Measurements from ENCODE around the gene IFITM1. TPM values are rescaled to one million over a fixed set of nuclear protein-coding genes. Genes with fewer than 3 reads are reported as not detected.
"Not testable (repeated sequence)": the region's sequence is repeated elsewhere in the genome, so short reads cannot be mapped to it uniquely, and the experiment has no call there.

IFITM1 gene
- total and polyA plus RNA-seq, 2 donors (not counting 1 experiment from before 2014, with no cell fraction given): 21.1 to 93.0 TPM

DNA sequence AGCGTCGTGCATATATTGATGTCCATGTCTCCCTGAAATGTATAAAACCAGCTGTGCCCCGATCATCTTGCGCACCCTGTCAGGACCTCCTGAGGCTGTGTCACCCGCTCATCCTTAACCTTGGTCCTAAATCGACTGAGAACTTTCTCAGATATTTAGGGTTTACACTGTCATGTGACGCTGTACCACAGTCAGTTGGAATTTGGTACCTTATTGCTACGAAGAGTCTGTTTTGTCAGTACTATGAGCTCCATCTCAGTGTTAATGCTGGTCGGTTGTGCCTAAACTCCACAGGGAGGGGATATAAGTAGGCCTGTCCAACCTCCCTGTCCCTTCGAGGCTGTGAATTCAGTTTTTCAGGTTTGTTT, 8.0 kb upstream of the IFITM1 start:
- Histone ChIP-seq H4K20me1 (ENCODE audit: control insufficient read depth, extremely low read depth, insufficient read depth, low read length) (no peaks in the 10 kb centered on the region), H3K4me3 (replicated peaks in 1 of 4; ENCODE audit: control extremely low read depth in 1 of 4, insufficient read depth in 1 of 4, low read depth in 3 of 4, low read length in 4 of 4) (no peak overlapping the region), H3K9me3 (ENCODE audit: control insufficient read depth, insufficient read depth, low read depth, low read length) (no peaks in the 10 kb centered on the region), H3K36me3 (ENCODE audit: control insufficient read depth, insufficient read depth, low read length) (no peaks in the 10 kb centered on the region), H3K4me2 (ENCODE audit: extremely low read depth, insufficient read depth, low read length) (no peak overlapping the region), H3K9ac (ENCODE audit: insufficient read depth, low read length) (no peak overlapping the region), H3K4me1 (ENCODE audit: control insufficient read depth, extremely low read depth, insufficient read depth, low read length) (no peaks in the 10 kb centered on the region), H3K27me3 (ENCODE audit: control insufficient read depth, insufficient read depth, low read length) (no peaks in the 10 kb centered on the region), H2AFZ (ENCODE audit: low read length) (no peak overlapping the region), H3K79me2 (ENCODE audit: control insufficient read depth, insufficient read depth, low read length) (peaks cover 19% of the 10 kb centered on the region), H3K27ac (ENCODE audit: insufficient read depth, low read length) (no peak overlapping the region)
- no peak for DNase-seq (ENCODE audit: low read depth in 2 of 2)
- TF ChIP-seq, protein P1, sequence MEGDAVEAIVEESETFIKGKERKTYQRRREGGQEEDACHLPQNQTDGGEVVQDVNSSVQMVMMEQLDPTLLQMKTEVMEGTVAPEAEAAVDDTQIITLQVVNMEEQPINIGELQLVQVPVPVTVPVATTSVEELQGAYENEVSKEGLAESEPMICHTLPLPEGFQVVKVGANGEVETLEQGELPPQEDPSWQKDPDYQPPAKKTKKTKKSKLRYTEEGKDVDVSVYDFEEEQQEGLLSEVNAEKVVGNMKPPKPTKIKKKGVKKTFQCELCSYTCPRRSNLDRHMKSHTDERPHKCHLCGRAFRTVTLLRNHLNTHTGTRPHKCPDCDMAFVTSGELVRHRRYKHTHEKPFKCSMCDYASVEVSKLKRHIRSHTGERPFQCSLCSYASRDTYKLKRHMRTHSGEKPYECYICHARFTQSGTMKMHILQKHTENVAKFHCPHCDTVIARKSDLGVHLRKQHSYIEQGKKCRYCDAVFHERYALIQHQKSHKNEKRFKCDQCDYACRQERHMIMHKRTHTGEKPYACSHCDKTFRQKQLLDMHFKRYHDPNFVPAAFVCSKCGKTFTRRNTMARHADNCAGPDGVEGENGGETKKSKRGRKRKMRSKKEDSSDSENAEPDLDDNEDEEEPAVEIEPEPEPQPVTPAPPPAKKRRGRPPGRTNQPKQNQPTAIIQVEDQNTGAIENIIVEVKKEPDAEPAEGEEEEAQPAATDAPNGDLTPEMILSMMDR (conservative IDR thresholded peaks at IDR 0.05 in 1 of 2, IDR thresholded peaks at IDR 0.05 in 1 of 2; ENCODE audit: low read depth in 1 of 2, low read length in 2 of 2): no peak
- TF ChIP-seq EZH2 (IDR thresholded peaks at IDR 0.05; ENCODE audit: low read length, missing control alignments): no peak

DNA sequence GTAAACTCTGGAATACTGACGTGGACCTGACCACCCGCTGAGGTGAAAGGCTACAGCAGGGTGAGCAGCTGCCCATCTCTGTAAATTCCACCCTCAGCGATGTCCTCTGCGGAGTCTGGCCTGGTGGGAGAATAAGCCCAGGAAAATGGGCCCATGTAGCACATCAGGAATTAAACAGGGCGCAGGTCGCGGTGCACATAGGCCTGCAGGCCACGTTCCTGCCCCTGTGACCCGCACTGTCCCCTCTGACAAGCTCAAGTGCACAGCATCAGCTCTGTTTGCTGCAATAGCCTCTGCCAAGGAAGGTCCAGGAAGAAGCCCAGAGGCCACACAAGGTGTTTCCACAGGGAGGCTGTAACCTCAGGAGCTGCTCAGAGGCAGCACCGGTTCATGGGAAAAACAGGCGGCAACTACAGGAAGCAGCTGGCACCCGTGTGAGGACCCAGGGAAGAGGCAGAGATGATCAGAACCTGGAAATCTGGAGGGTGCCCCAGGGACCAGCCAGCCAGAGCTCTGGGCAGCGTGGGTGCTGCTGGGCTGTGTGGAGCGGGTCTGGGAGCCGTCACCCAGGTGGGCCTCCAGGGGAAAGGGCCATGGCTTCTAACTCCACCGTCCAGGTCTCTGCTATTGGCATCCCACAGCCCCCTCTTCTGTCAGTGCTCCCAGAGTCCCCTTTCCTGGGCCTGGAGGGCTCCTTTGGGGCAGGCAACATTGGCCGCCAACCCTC, 7.0 kb upstream of the IFITM1 start:
- H2AFZ ChIP-seq (ENCODE audit: low read length): no peak overlapping the region
- TF ChIP-seq EZH2 (IDR thresholded peaks at IDR 0.05; ENCODE audit: low read length, missing control alignments): no peak
- no peak overlapping the region for H3K4me2 ChIP-seq (ENCODE audit: extremely low read depth, insufficient read depth, low read length)
- H3K9me3 ChIP-seq (ENCODE audit: control insufficient read depth, insufficient read depth, low read depth, low read length): no peaks in the 10 kb centered on the region
- H3K27ac ChIP-seq (ENCODE audit: insufficient read depth, low read length): no peak overlapping the region
- H3K9ac ChIP-seq (ENCODE audit: insufficient read depth, low read length): no peak overlapping the region
- no peaks in the 10 kb centered on the region for H3K27me3 ChIP-seq (ENCODE audit: control insufficient read depth, insufficient read depth, low read length)
- peaks cover 19% of the 10 kb centered on the region for H3K79me2 ChIP-seq (ENCODE audit: control insufficient read depth, insufficient read depth, low read length)
- H3K36me3 ChIP-seq (ENCODE audit: control insufficient read depth, insufficient read depth, low read length): no peaks in the 10 kb centered on the region
- DNase-seq (ENCODE audit: low read depth in 2 of 2): no peak
- H3K4me1 ChIP-seq (ENCODE audit: control insufficient read depth, extremely low read depth, insufficient read depth, low read length): no peaks in the 10 kb centered on the region
- H3K4me3 ChIP-seq (replicated peaks in 1 of 4; ENCODE audit: control extremely low read depth in 1 of 4, insufficient read depth in 1 of 4, low read depth in 3 of 4, low read length in 4 of 4): no peak overlapping the region
- H4K20me1 ChIP-seq (ENCODE audit: control insufficient read depth, extremely low read depth, insufficient read depth, low read length): no peaks in the 10 kb centered on the region

DNA sequence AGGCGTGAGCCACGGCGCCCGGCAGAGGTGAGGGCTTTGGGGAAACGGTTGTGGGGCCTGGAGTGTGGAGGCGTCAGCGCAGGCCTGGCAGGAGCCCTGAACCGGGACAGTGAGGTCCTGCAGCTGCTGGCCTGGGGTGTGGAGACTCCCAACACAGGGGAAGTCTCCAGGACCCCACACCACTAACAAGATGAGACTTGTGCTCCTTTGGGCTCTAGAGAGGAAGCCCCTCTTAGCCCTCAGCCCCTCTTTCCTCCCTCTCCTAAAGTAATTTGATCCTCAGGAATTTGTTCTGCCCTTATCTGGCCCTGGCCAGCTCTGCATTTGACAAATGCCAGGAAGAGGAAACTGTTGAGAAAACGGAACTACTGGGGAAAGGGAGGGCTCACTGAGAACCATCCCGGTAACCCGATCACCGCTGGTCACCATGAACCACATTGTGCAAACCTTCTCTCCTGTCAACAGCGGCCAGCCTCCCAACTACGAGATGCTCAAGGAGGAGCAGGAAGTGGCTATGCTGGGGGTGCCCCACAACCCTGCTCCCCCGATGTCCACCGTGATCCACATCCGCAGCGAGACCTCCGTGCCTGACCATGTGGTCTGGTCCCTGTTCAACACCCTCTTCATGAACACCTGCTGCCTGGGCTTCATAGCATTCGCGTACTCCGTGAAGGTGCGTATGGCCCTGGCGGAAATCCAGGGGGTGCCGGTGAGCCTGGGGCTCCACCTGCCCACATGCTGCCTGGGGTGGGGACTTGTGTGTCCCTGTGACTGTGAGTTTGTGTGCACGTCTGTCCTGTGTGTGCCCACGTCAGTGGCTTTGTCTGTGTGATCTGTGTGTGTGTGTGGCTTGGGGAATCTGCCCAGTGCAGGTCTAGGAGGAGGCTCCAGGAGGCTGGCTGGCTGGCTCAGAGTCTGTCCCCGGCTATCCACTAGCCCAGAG, 5.8 kb upstream of the IFITM1 start, which contains the start of gene IFITM2:
Gene IFITM2, plus strand, starts transcription at position 51 of the 943 bp plus-strand sequence. Its CDS starts 377 bp downstream, at position 428.
- Histone ChIP-seq H3K27ac (ENCODE audit: insufficient read depth, low read length) (peak within 1 kb of the TSS; percentile 86), H3K79me2 (ENCODE audit: control insufficient read depth, insufficient read depth, low read length) (peaks cover 19% of the 10 kb centered on the region), H3K4me2 (ENCODE audit: extremely low read depth, insufficient read depth, low read length) (peak within 1 kb of the TSS; percentile 71), H2AFZ (ENCODE audit: low read length) (peak within 1 kb of the TSS; percentile 41), H3K4me3 (replicated peaks in 1 of 4; ENCODE audit: control extremely low read depth in 1 of 4, insufficient read depth in 1 of 4, low read depth in 3 of 4, low read length in 4 of 4) (peak within 1 kb of the TSS; percentile 55 to 80 (median 72)), H3K9ac (ENCODE audit: insufficient read depth, low read length) (peak within 1 kb of the TSS; percentile 65)
- not testable (repeated sequence) for H4K20me1 ChIP-seq (ENCODE audit: control insufficient read depth, extremely low read depth, insufficient read depth, low read length); H3K9me3 ChIP-seq (ENCODE audit: control insufficient read depth, insufficient read depth, low read depth, low read length); H3K36me3 ChIP-seq (ENCODE audit: control insufficient read depth, insufficient read depth, low read length); H3K27me3 ChIP-seq (ENCODE audit: control insufficient read depth, insufficient read depth, low read length); H3K4me1 ChIP-seq (ENCODE audit: control insufficient read depth, extremely low read depth, insufficient read depth, low read length)
- DNase-seq (ENCODE audit: low read depth in 2 of 2): peak; percentile 78 to 94
- TF ChIP-seq, protein P1 (conservative IDR thresholded peaks at IDR 0.05 in 1 of 2, IDR thresholded peaks at IDR 0.05 in 1 of 2; ENCODE audit: low read depth in 1 of 2, low read length in 2 of 2): peak in 1 of 2 donors; percentile 5

DNA sequence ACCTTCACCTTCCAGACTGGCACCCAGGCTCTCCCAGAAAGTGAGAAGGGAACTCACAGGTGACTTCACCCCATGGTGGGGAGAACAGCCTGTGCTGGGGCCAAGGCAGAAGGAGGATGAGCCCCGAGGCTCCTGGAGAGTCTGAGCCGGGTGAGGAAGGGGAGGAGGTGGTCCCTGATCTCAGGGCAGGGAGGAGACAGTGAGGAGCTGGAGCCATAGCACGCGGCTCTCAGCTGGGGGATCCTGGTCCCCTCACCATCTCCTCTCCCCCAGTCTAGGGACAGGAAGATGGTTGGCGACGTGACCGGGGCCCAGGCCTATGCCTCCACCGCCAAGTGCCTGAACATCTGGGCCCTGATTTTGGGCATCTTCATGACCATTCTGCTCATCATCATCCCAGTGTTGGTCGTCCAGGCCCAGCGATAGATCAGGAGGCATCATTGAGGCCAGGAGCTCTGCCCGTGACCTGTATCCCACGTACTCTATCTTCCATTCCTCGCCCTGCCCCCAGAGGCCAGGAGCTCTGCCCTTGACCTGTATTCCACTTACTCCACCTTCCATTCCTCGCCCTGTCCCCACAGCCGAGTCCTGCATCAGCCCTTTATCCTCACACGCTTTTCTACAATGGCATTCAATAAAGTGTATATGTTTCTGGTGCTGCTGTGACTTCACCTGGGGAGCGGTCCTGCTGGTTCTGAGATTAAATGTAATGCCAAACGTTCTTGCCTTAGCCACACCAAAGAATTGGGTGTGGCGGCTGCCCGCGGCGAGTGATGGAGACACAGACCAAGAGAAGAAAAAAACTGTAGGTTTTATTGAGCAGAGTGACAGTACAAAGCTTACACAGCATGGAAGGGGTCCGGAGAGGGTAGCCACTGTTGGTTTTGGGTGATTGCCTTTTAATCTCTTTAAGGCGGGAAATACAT, 4.8 kb upstream of the IFITM1 start:
- Histone ChIP-seq H3K4me3 (replicated peaks in 1 of 4; ENCODE audit: control extremely low read depth in 1 of 4, insufficient read depth in 1 of 4, low read depth in 3 of 4, low read length in 4 of 4) (peak overlapping the region; percentile 27 to 72 (median 60)), H3K79me2 (ENCODE audit: control insufficient read depth, insufficient read depth, low read length) (peaks cover 19% of the 10 kb centered on the region), H3K9ac (ENCODE audit: insufficient read depth, low read length) (peak overlapping the region; percentile 51), H3K4me1 (ENCODE audit: control insufficient read depth, extremely low read depth, insufficient read depth, low read length) (peaks cover 10% of the 10 kb centered on the region), H3K4me2 (ENCODE audit: extremely low read depth, insufficient read depth, low read length) (peak overlapping the region; percentile 92), H3K27ac (ENCODE audit: insufficient read depth, low read length) (peak overlapping the region; percentile 33)
- DNase-seq (ENCODE audit: low read depth in 2 of 2); H2AFZ ChIP-seq (ENCODE audit: low read length); H3K9me3 ChIP-seq (ENCODE audit: control insufficient read depth, insufficient read depth, low read depth, low read length); H3K36me3 ChIP-seq (ENCODE audit: control insufficient read depth, insufficient read depth, low read length); H4K20me1 ChIP-seq (ENCODE audit: control insufficient read depth, extremely low read depth, insufficient read depth, low read length); H3K27me3 ChIP-seq (ENCODE audit: control insufficient read depth, insufficient read depth, low read length): not testable (repeated sequence)

Measured in fibroblast of lung (primary cell).